SK-N-SH treated with all-trans-retinoic acid at 6 μM for 48 hours (cell line): ENCODE measurements around the gene RETSAT.
"Not testable (repeated sequence)": the region's sequence is repeated elsewhere in the genome, so short reads cannot be mapped to it uniquely, and the experiment has no call there.

Experiments used
- ATAC-seq: fragments of 200-7000 bp; cut with Tn5 transposase; 3 replicates; pipeline ENCODE4 v1.9.1; 2020; ENCODE audit warnings: mild to moderate bottlenecking, moderate library complexity
- ARNTL ChIP-seq: fragments of 450-650 bp; formaldehyde crosslinking; IDR thresholded peaks from 2 replicates; pipeline ENCODE4 v1.5.0; 2020; ENCODE audit warnings: low read depth, mild to moderate bottlenecking, moderate library complexity, borderline replicate concordance
- CSDC2 ChIP-seq: fragments of 250-450 bp; sonication (Bioruptor Pico); IDR thresholded peaks from 2 replicates; pipeline ENCODE4 v1.5.0; 2020; ENCODE audit warnings: mild to moderate bottlenecking, moderate library complexity
- ESRRG ChIP-seq: fragments of 250-450 bp; sonication (Bioruptor Pico); IDR thresholded peaks from 2 replicates; pipeline ENCODE4 v1.6.1; 2021; ENCODE audit warnings: mild to moderate bottlenecking
- GLIS3 ChIP-seq: fragments of 250-450 bp; sonication (Bioruptor Pico); IDR thresholded peaks from 2 replicates; pipeline ENCODE4 v1.5.0; 2020; ENCODE audit warnings: mild to moderate bottlenecking, moderate library complexity
- ISL1 ChIP-seq: fragments of 250-450 bp; sonication (Bioruptor Pico); IDR thresholded peaks from 2 replicates; pipeline ENCODE4 v2.1.2; 2022; ENCODE audit warnings: mild to moderate bottlenecking, moderate library complexity
- OSR1 ChIP-seq: fragments of 250-450 bp; sonication (Bioruptor Pico); IDR thresholded peaks from 2 replicates; pipeline ENCODE4 v1.8.0; 2022; ENCODE audit warnings: moderate library complexity, mild to moderate bottlenecking, inconsistent platforms
- TCF4 ChIP-seq: fragments of 250-450 bp; sonication (Bioruptor Pico); IDR thresholded peaks from 2 replicates; pipeline ENCODE4 v1.8.0; 2021; ENCODE audit warnings: mild to moderate bottlenecking, moderate library complexity, borderline replicate concordance
- TOX ChIP-seq: fragments of 250-450 bp; sonication (Bioruptor Pico); IDR thresholded peaks from 2 replicates; pipeline ENCODE4 v1.8.0; 2021; ENCODE audit warnings: mild to moderate bottlenecking, moderate library complexity, borderline replicate concordance
- ZC3H10 ChIP-seq: fragments of 250-450 bp; sonication (Bioruptor Pico); IDR thresholded peaks from 2 replicates; pipeline ENCODE4 v1.5.1; 2021; ENCODE audit warnings: mild to moderate bottlenecking, moderate library complexity
- ZFP3 ChIP-seq: fragments of 250-450 bp; sonication (Bioruptor Pico); IDR thresholded peaks from 2 replicates; pipeline ENCODE4 v1.5.0; 2020; ENCODE audit warnings: mild to moderate bottlenecking, moderate library complexity
- ZFP30 ChIP-seq: fragments of 450-650 bp; formaldehyde crosslinking; IDR thresholded peaks from 2 replicates; pipeline ENCODE4 v1.5.0; 2022; ENCODE audit warnings: mild to moderate bottlenecking, moderate library complexity
- ZNF565 ChIP-seq: fragments of 450-650 bp; formaldehyde crosslinking; conservative IDR thresholded peaks from 2 replicates; pipeline ENCODE4 v1.5.0; 2020; ENCODE audit warnings: low read depth, mild to moderate bottlenecking, moderate library complexity
- ZNF70 ChIP-seq: fragments of 450-650 bp; formaldehyde crosslinking; IDR thresholded peaks from 2 replicates; pipeline ENCODE4 v1.5.0; 2020; ENCODE audit warnings: mild to moderate bottlenecking, moderate library complexity
- ZNF8 ChIP-seq: fragments of 450-650 bp; formaldehyde crosslinking; IDR thresholded peaks from 2 replicates; pipeline ENCODE4 v1.5.0; 2020; ENCODE audit warnings: mild to moderate bottlenecking, moderate library complexity
- TF ChIP-seq, protein P1 (sequence below): fragments of 250-450 bp; sonication (Bioruptor Pico); IDR thresholded peaks from 2 replicates; pipeline ENCODE4 v1.8.0; 2020; ENCODE audit warnings: mild to moderate bottlenecking, moderate library complexity, borderline replicate concordance
- TF ChIP-seq, protein P2 (sequence below): fragments of 250-450 bp; sonication (Bioruptor Pico); IDR thresholded peaks from 2 replicates; pipeline ENCODE4 v1.8.0; 2021; ENCODE audit warnings: low read depth, mild to moderate bottlenecking, moderate library complexity, borderline replicate concordance
- TF ChIP-seq, protein P3 (sequence below): fragments of 250-450 bp; sonication (Bioruptor Pico); IDR thresholded peaks from 2 replicates; pipeline ENCODE4 v1.5.1; 2020; ENCODE audit warnings: low read depth, mild to moderate bottlenecking, moderate library complexity
- TF ChIP-seq, protein P4 (sequence below): fragments of 250-450 bp; sonication (Bioruptor Pico); IDR thresholded peaks from 2 replicates; pipeline ENCODE4 v1.5.1; 2021; ENCODE audit warnings: mild to moderate bottlenecking, moderate library complexity

Gene RETSAT

DNA sequence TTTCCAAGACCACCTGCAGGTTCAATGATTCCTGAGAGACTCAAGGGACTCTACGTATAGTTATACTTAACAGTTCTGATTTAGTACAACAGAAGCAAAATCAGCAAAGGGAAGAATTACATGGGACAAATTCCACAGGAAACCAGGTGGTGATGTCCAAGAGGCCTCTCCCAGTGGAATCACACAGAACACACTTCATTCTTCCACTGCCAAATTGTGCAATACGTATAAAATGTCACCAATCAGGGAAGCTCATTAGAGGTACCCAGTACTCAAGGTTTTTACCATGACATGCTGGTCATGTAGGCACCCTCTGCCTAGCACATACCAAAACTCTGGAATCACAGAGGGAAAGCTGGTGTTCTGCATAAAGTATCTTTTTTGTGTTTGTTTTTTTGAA is 33.4 kb upstream of the RETSAT start:
- TF ChIP-seq ZNF565 (CRISPR knock-in tag) = no peak
- TF ChIP-seq, protein P1, sequence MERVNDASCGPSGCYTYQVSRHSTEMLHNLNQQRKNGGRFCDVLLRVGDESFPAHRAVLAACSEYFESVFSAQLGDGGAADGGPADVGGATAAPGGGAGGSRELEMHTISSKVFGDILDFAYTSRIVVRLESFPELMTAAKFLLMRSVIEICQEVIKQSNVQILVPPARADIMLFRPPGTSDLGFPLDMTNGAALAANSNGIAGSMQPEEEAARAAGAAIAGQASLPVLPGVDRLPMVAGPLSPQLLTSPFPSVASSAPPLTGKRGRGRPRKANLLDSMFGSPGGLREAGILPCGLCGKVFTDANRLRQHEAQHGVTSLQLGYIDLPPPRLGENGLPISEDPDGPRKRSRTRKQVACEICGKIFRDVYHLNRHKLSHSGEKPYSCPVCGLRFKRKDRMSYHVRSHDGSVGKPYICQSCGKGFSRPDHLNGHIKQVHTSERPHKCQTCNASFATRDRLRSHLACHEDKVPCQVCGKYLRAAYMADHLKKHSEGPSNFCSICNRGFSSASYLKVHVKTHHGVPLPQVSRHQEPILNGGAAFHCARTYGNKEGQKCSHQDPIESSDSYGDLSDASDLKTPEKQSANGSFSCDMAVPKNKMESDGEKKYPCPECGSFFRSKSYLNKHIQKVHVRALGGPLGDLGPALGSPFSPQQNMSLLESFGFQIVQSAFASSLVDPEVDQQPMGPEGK (CRISPR knock-in tag) = no peak
- TF ChIP-seq, protein P2, sequence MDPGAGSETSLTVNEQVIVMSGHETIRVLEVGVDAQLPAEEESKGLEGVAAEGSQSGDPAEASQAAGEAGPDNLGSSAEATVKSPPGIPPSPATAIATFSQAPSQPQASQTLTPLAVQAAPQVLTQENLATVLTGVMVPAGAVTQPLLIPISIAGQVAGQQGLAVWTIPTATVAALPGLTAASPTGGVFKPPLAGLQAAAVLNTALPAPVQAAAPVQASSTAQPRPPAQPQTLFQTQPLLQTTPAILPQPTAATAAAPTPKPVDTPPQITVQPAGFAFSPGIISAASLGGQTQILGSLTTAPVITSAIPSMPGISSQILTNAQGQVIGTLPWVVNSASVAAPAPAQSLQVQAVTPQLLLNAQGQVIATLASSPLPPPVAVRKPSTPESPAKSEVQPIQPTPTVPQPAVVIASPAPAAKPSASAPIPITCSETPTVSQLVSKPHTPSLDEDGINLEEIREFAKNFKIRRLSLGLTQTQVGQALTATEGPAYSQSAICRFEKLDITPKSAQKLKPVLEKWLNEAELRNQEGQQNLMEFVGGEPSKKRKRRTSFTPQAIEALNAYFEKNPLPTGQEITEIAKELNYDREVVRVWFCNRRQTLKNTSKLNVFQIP (CRISPR knock-in tag) = no peak
- TF ChIP-seq ARNTL (CRISPR knock-in tag) = no peak
- TF ChIP-seq GLIS3 = no peak
- no peak for TF ChIP-seq ZNF70 (CRISPR knock-in tag)
- TF ChIP-seq OSR1 (CRISPR knock-in tag) = no peak
- TF ChIP-seq, protein P3, sequence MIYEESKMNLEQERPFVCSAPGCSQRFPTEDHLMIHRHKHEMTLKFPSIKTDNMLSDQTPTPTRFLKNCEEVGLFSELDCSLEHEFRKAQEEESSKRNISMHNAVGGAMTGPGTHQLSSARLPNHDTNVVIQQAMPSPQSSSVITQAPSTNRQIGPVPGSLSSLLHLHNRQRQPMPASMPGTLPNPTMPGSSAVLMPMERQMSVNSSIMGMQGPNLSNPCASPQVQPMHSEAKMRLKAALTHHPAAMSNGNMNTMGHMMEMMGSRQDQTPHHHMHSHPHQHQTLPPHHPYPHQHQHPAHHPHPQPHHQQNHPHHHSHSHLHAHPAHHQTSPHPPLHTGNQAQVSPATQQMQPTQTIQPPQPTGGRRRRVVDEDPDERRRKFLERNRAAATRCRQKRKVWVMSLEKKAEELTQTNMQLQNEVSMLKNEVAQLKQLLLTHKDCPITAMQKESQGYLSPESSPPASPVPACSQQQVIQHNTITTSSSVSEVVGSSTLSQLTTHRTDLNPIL = no peak
- no peak for TF ChIP-seq CSDC2 (CRISPR knock-in tag)
- TF ChIP-seq ZNF8 (CRISPR knock-in tag) = no peak
- no peak for TF ChIP-seq TOX (CRISPR knock-in tag)
- TF ChIP-seq ZC3H10 (CRISPR knock-in tag) = no peak
- no peak for TF ChIP-seq ESRRG (CRISPR knock-in tag)
- ATAC-seq = no peak

DNA sequence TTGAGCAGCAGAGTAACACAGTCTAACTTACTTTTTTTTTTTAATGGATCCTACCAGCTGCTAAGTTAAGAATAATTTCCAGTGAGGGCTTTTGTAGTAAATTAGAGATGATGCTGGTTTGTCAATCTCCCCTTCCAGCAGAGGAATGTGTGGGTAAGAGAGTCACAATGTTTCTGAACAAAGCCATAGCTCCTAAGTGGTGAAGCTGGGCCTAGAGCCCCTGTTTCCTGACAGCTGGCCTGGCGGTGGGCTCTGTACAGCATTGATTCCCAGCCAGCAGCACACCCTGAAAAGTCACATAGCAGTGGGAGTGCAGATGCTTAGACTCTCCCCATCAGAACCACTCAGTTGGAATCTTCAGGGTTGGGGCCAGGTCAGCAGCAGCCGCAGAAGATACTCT is 31.4 kb upstream of the RETSAT start:
- TF ChIP-seq ZFP3 (no peak), ARNTL (CRISPR knock-in tag) (no peak), TCF4 (CRISPR knock-in tag) (no peak), ZNF565 (CRISPR knock-in tag) (no peak), ZFP30 (CRISPR knock-in tag) (no peak), ESRRG (CRISPR knock-in tag) (no peak), ISL1 (no peak), OSR1 (CRISPR knock-in tag) (no peak), TOX (CRISPR knock-in tag) (no peak), CSDC2 (CRISPR knock-in tag) (no peak)
- TF ChIP-seq, protein P1 (CRISPR knock-in tag) = no peak
- TF ChIP-seq, protein P4, sequence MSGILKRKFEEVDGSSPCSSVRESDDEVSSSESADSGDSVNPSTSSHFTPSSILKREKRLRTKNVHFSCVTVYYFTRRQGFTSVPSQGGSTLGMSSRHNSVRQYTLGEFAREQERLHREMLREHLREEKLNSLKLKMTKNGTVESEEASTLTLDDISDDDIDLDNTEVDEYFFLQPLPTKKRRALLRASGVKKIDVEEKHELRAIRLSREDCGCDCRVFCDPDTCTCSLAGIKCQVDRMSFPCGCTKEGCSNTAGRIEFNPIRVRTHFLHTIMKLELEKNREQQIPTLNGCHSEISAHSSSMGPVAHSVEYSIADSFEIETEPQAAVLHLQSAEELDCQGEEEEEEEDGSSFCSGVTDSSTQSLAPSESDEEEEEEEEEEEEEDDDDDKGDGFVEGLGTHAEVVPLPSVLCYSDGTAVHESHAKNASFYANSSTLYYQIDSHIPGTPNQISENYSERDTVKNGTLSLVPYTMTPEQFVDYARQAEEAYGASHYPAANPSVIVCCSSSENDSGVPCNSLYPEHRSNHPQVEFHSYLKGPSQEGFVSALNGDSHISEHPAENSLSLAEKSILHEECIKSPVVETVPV (CRISPR knock-in tag) = no peak
- TF ChIP-seq, protein P3 = no peak
- ATAC-seq = no peak

DNA sequence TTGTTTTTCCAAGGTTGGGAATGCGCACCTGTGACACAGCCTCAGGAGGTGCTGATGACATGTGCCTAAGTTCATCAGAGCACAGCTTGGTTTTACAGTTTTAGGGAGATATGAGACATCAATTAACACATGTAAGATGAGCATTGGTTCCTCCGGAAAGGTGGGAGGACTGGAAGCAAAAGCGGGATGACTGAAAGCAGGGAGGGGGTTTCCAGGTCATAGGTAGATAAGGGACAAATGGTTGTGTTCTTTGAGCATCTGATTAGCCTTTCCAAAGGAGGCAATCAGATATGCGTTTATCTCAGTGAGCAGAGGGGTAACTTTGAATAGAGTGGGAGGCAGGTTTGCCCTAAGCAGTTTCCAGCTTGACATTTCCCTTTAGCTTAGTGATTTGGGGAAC is 29.5 kb upstream of the RETSAT start:
- TF ChIP-seq, protein P1 (CRISPR knock-in tag) = no peak
- TF ChIP-seq ZFP3 = no peak

DNA sequence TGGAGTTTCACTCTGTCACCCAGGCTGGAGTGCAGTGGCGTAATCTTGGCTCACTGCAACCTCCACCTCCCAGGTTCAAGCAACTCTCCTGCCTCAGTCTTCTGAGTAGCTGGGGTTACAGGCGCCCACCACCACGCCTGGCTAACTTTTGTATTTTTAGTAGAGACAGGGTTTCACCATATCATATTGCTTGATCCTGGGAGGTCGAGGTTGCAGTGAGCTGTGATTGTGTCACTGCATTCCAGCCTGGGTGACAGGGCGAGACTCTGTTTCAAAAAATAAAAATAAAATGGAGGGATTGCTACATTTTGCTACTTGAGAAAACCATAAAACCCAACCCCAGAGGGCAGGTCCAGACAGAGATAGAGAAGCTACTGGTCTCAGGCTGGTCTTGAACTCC is 28.8 kb upstream of the RETSAT start:
- ATAC-seq = not testable (repeated sequence)

More for the DNA sequence above, 29.5 kb upstream of the RETSAT start:
- ATAC-seq = no peak
